Effector CD8-positive, alpha-beta T cell (primary cell): ENCODE measurements around the gene LENG8.
"Not testable (repeated sequence)": the region's sequence is repeated elsewhere in the genome, so short reads cannot be mapped to it uniquely, and the experiment has no call there.

Experiments used
- DNase-seq: peaks from one replicate; lab custom pipeline; 2025; lab: John Stamatoyannopoulos, UW

The LENG8 gene

GRCh38 chr19:54440641-54441040 is 8.4 kb upstream of the LENG8 start:
- no peak for DNase-seq

GRCh38 chr19:54444737-54445136 is 4.3 kb upstream of the LENG8 start:
- DNase-seq = no peak

- not testable (repeated sequence) for DNase-seq
These were observed 2.6 kb upstream of the LENG8 start for GRCh38 chr19:54446349-54446748.

DNA sequence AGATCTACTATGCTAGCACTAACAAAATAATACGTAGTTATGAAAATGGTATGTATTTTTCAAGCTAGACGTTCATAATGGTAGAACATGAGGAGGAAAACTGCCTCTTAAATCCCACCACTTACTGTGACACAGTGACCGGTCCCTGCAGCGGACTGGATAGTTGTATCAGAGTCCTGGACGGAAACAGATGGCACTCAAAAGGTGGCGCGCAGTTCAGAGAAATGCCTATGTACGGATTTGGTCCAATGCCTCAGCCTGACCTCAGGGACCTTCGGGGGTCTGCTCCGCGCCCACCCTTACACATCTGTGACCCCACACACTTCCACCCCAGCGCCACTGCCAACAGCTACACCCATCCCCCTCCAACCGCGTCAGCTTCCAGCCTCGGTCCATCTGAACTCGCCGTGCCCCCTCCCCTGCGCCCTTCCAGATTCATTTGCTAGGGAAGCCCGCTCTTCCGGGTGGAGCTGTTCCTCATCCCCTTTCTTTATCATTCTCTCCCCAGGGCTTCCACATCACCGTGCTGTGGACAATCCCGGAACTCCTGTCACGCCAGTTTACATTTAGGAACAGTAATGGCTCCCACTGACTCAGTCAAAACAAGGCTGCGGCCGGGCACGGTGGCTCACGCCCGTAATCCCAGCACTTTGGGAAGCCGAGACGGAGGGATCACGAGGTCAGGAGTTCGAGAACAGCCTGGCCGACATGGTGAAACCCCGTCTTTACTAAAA is 792 bp upstream of the LENG8 start:
- no peak for DNase-seq

DNA sequence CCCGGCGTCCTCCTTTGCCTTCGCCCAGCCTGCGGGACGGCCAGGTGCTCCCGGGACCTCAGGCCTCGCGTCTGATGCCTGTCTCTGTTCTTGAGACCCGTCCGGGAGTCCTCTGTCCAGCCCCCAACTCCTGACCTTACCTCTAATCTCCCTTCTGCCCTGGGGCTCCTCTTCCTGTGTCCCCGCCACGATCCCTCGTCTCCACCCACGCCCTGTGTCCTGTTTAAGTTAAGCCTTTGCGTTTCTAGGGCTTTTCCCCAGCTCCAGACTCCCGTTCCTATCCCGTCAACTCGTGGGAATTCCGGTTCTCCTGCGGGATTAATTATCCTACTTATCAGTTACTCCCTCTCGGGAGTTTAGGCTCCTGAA is 686 bp downstream of the LENG8 start:
- no peak for DNase-seq

DNA sequence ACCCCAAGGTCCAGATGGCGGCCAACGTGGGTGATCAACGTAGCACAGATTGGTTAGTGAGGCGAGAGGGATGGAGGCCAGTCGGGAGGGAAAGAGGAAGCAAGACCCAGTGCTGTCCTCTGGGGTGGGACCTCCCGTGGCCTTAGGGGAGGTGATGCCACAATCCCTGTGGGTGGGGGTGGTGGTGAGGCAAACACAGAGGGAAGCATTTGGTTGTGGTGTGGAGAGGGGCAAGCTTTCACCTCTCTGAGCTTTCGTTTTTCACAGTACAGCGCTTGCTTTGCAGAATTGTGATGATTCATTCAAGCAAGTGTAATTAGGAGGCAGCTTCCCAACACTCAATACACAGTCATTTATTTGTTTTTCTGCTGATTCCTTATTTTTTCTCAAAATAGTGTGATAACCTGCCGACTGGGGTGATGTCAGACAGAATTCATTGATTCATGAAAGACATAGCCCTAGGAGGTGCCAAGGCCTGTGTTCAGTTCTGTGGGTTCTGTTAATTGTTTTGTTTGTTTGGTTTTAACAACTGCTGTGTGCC is 2.4 kb downstream of the LENG8 start:
- DNase-seq = no peak

GRCh38 chr19:54451997-54452396 is 3.0 kb downstream of the LENG8 start:
- no peak for DNase-seq

- no peak for DNase-seq
These were observed 3.6 kb downstream of the LENG8 start for GRCh38 chr19:54452626-54453025.

- DNase-seq = no peak
These were observed 5.2 kb downstream of the LENG8 start for GRCh38 chr19:54453921-54454780.

DNA sequence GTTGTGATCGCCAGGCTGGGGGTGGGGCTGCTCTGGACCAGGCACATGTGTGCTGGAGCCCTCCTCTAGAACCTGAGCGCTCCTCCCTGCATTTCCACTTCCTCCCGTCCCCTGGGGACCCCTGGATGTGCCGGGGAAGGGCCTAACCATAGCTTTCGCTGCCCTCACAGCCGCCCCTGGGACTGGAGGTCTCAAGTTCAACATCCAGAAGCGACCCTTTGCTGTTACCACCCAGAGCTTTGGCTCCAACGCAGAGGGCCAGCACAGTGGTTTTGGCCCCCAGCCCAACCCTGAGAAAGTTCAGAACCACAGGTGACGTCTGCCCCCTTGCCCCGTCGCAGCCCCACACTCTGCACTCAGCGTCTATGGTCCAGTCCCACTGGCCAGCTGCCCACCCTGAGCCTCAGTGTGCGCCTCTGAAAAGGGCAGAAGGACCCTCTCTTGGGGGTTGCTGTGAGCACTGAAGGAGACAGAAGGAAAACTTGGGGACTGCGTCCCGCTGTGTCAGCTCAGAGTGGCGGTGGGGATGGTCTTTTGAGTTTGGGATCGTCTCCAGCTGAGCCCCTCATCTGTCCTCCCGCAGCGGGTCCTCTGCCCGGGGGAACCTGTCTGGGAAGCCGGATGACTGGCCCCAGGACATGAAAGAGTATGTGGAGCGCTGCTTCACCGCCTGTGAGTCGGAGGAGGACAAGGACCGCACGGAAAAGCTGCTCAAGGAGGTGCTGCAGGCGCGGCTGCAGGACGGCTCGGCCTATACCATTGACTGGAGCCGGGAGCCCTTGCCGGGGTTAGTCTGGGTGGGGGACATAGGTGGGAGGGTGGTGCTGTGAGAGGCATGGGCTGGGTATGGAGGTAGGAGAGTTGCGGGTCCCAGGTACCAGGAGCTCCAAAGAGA is 6.0 kb downstream of the LENG8 start:
- DNase-seq = no peak

DNA sequence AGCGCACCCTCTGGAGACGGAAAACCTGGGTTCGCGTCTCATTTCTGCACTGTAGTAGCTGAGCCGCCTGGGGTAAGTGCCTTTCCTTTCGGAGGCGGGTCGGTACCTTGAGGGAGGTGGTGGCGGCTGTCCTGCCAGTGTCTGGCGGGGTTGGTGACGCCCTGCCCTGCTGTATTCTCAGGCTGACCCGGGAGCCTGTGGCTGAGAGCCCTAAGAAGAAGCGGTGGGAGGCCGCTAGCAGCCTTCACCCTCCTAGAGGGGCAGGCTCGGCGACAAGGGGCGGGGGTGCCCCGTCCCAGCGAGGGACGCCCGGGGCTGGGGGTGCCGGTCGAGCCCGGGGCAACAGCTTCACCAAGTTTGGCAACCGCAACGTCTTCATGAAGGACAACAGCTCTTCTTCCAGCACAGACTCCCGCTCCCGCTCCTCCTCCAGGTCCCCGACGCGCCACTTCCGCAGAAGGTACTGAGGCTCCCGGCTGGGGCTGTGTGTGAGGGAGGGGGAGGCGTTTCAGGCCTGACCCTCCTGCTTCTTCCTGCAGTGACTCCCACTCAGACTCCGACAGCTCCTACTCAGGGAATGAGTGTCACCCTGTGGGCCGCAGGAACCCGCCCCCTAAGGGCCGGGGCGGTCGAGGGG is 6.9 kb downstream of the LENG8 start:
- no peak for DNase-seq

- DNase-seq = no peak
These were observed 7.7 kb downstream of the LENG8 start for GRCh38 chr19:54456423-54457373.

- DNase-seq = no peak
These were observed 9.0 kb downstream of the LENG8 start for GRCh38 chr19:54457773-54458647.

DNA sequence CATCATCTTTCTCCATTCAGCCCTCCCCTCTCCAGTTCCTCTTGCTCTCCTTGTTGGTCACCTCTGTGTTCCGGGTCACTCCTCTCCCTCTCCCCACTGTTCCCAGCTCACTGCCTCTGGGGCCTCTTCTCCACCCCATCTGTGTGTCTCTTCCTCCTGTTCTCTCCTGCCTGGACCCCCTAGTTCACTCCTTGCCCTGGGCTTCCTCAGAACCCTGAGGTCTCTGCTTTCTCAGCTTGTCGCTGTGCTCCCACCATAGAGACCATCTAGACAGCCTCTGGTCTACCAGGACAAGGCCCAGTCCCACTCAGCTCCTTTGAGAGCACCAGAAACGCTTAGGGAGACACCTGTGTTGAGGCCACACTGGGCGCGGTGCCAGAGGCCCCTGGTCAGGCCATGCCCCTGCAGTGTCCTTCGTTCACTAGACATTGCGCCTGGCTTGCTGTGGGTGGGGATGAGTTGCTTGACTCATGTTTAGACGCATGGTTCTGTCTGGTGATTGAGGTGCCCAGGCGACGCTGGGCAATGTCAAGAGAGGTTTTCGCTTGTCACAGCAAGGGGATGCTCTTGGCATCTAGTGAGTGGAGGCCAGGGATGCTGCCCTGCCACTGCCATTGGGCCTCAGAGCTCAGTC is 9.8 kb downstream of the LENG8 start:
- DNase-seq = no peak

DNA sequence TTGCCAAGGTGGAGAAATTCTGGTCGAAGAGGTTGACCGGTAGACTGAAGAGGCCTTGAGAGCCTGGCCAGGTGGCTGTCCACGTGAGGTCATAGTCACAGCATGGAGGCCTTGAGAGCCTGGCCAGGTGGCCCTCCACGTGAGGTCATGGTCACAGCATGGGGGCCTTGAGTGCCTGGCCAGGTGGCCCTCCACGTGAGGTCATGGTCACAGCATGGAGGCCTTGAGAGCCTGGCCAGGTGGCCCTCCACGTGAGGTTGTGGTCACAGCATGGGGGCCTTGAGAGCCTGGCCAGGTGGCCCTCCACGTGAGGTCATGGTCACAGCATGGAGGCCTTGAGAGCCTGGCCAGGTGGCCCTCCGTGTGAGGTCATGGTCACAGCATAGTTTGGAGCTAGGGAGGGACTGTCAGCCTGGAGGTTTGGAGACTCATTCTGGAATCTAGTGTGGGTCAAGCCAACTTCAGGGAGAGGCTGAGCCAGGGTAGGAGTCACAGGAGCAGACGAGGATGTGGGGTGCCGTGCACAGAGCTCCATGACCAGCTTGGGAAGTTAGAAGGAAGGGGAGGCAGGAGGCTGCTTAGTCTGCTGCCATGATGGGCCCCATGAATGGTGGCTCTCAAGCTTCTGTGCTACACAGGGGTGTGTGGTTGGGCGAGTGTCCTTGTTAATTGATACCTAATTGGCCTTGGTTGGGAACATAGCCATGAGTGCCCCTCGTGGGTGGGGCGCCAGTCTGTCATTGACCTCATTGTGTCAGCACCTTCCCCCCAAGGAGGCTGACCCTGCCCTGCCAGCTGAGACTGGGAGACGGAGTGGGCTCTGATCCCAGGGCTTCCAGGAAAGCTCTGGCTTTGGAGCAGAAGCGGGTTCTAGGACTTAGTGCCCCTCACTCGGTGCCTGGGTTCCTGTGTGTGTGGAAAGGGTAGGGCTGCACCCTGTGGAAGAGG is 10.6 kb downstream of the LENG8 start:
- no peak for DNase-seq

DNA sequence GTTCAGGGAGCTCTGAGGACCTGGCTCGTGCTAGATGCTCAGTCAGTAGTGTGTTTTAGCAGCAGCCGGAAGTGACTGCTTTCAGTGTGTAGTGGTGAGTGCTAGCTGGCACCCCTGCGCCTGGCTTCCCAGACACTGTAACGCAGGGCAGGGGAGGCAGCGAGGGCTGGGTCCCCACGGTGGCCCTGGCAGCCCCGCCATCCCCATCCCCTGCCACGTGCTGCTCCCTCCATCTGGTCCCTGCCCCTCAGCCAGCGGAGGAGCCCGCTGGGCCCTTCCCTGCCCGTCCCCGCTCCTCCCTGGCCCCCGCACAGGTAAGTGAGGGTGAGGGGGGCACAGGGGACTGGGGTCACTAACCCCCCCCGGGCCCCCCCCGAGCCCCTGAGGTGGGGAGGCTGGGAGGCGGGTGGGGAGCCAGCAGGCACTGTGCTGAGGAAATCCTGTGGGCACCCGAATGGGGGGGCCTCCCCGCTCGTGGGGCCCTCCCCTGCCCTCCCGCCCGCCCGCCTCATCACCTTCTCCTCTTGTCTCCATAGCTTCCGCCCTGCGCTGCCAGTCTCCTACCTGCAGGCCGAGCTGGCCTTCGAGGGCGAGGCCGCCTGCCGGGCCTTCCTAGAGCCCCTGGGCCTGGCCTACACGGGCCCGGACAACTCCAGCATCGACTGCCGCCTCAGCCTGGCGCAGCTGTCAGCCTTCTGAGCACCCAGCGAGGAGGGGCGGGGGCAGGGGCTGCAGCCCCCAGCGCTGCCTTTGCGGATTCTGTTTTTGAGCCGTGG is 11.4 kb downstream of the LENG8 start:
- DNase-seq = no peak

GRCh38 chr19:54461210-54461609 is 12.2 kb downstream of the LENG8 start:
- DNase-seq = no peak
